Measurements from ENCODE around the gene ATP6V1F.

DNA sequence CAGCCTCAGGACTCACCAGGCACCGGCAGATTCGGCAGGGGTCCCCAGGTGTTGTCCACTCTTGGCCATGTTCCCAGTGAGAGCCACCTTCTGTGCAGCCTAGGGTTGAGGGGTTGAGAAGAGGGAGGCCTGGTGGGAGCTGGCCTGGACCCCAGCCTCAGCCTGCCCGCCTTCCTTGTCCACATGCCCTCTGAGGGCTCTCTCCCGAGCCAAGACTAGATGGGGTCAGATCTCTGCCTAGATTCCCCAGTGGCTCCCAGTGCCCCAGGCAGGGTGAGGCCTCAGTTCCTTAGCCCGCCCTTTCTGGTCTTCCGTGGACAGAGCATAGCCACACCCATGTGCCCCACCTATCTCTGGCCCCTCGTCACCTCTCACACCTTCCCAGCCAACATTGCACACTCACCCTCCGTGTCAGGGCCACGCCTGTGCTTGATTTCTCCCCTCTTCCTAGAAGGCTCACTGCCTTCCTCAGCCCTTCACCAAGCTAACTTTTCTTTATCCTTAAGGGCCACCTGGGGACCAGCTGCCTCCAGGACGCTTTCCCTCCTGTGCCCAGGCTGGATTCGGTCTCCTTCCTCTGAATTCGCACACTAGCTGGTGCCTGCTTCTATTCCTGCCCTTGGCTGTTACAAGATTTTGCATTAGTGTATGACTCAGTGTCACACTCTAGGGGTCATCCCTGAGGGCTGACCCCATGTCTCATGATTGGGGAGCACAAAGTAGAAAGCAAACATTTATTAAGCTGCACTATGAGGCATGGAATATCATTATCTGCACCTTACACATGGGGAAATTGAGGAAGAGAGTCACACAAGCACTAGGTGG, 40.3 kb downstream of the ATP6V1F start:
- TF ChIP-seq, protein P1, sequence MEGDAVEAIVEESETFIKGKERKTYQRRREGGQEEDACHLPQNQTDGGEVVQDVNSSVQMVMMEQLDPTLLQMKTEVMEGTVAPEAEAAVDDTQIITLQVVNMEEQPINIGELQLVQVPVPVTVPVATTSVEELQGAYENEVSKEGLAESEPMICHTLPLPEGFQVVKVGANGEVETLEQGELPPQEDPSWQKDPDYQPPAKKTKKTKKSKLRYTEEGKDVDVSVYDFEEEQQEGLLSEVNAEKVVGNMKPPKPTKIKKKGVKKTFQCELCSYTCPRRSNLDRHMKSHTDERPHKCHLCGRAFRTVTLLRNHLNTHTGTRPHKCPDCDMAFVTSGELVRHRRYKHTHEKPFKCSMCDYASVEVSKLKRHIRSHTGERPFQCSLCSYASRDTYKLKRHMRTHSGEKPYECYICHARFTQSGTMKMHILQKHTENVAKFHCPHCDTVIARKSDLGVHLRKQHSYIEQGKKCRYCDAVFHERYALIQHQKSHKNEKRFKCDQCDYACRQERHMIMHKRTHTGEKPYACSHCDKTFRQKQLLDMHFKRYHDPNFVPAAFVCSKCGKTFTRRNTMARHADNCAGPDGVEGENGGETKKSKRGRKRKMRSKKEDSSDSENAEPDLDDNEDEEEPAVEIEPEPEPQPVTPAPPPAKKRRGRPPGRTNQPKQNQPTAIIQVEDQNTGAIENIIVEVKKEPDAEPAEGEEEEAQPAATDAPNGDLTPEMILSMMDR (IDR thresholded peaks at IDR 0.05) = no peak
- no peak for TF ChIP-seq POLR2A (IDR thresholded peaks at IDR 0.05)

Measured in thyroid gland (tissue), 4 donors.